CD14-positive monocyte (primary cell): ENCODE measurements around the gene SGK2. TPM values are rescaled to one million over a fixed set of nuclear protein-coding genes. Genes with fewer than 3 reads are reported as not detected.

Source experiments
- DNase-seq, 3 donors: peaks; one replicate each; pipeline ENCODE4 v3.0.0-alpha.2; 2011 to 2022
- H2AFZ ChIP-seq: 2 replicates; pipeline ENCODE4 v1.6.0; 2012; ENCODE audit warnings: mild to moderate bottlenecking, low read depth, low read length, inconsistent platforms; ENCODE audit not compliant: insufficient read depth, poor library complexity, severe bottlenecking
- H3K27ac ChIP-seq, 2 donors: 1 replicate in 1 of 2; 2 replicates in 1 of 2; pipeline ENCODE4 v1.5.1; 2012 to 2013; ENCODE audit warnings: low read length in 2 of 2, control low read depth in 1 of 2, inconsistent platforms in 1 of 2, low read depth in 1 of 2, mild to moderate bottlenecking in 1 of 2
- H3K27me3 ChIP-seq, 2 donors: one replicate each; pipeline versions ENCODE4 v1.6.0 to v1.6.1; 2011 to 2013; ENCODE audit warnings: low read length in 2 of 2; ENCODE audit not compliant: control insufficient read depth in 2 of 2, insufficient read depth in 2 of 2
- H3K36me3 ChIP-seq, 2 donors: replicated peaks in 1 of 2; 1 replicate in 1 of 2; 2 replicates in 1 of 2; pipeline versions ENCODE4 v1.5.1 to v1.6.1; 2012 to 2013; ENCODE audit warnings: low read length in 2 of 2, control low read depth in 1 of 2, inconsistent platforms in 1 of 2, mild to moderate bottlenecking in 1 of 2; ENCODE audit not compliant: insufficient read depth in 2 of 2, control insufficient read depth in 1 of 2
- H3K4me1 ChIP-seq, 2 donors: 1 replicate in 1 of 2; 2 replicates in 1 of 2; pipeline versions ENCODE4 v1.5.1 to v1.6.1; 2012 to 2013; ENCODE audit warnings: low read length in 2 of 2, control low read depth in 1 of 2, inconsistent platforms in 1 of 2, mild to moderate bottlenecking in 1 of 2, moderate library complexity in 1 of 2; ENCODE audit not compliant: insufficient read depth in 2 of 2, control insufficient read depth in 1 of 2
- H3K4me2 ChIP-seq: replicated peaks from 2 replicates; pipeline ENCODE3; 2012; ENCODE audit warnings: low read length, moderate library complexity, mild to moderate bottlenecking; ENCODE audit not compliant: poor library complexity, severe bottlenecking; ENCODE audit errors: extremely low read depth
- H3K4me3 ChIP-seq, 3 experiments: fragments of 200-600 bp in 1 of 3; sonication (generic) in 1 of 3; replicated peaks in 1 of 3; 1 replicate in 2 of 3; 2 replicates in 1 of 3; pipeline ENCODE4 v1.5.1; 2011 to 2013; ENCODE audit warnings: low read length in 3 of 3, mild to moderate bottlenecking in 3 of 3, control low read depth in 2 of 3, low read depth in 2 of 3, inconsistent platforms in 1 of 3, moderate library complexity in 1 of 3
- H3K79me2 ChIP-seq: 2 replicates; pipeline ENCODE4 v1.6.0; 2012; ENCODE audit warnings: mild to moderate bottlenecking, control low read depth, inconsistent platforms, low read length, moderate library complexity; ENCODE audit not compliant: insufficient read depth
- H3K9ac ChIP-seq: 2 replicates; pipeline ENCODE4 v1.6.0; 2017; ENCODE audit warnings: low read length, mild to moderate bottlenecking; ENCODE audit not compliant: insufficient read depth, poor library complexity, severe bottlenecking
- H3K9me3 ChIP-seq, 2 donors: replicated peaks in 1 of 2; 1 replicate in 1 of 2; 2 replicates in 1 of 2; pipeline versions ENCODE4 v1.5.1 to v1.6.1; 2012 to 2013; ENCODE audit warnings: low read length in 2 of 2, control low read depth in 1 of 2; ENCODE audit not compliant: control insufficient read depth in 1 of 2, insufficient read depth in 1 of 2
- H4K20me1 ChIP-seq: 2 replicates; pipeline ENCODE4 v1.6.0; 2012; ENCODE audit warnings: mild to moderate bottlenecking, low read length, control low read depth, moderate library complexity; ENCODE audit not compliant: insufficient read depth
- H3K27ac Mint-ChIP-seq, 7 donors: one replicate each; pipeline ENCODE4 v1.8.0; 2020; ENCODE audit warnings: mild to moderate bottlenecking in 7 of 7, mixed read lengths in 7 of 7, moderate library complexity in 6 of 7, inconsistent platforms in 2 of 7
- H3K27me3 Mint-ChIP-seq, 3 donors: one replicate each; pipeline ENCODE4 v1.8.0; 2021 to 2022; ENCODE audit warnings: low read depth in 3 of 3, mild to moderate bottlenecking in 3 of 3, mixed read lengths in 3 of 3, moderate library complexity in 3 of 3, inconsistent platforms in 1 of 3
- H3K36me3 Mint-ChIP-seq, 2 donors: one replicate each; pipeline ENCODE4 v1.8.0; 2020; ENCODE audit warnings: mixed read lengths in 2 of 2, inconsistent platforms in 1 of 2, mild to moderate bottlenecking in 1 of 2
- H3K4me1 Mint-ChIP-seq: one replicate; pipeline ENCODE4 v1.8.0; 2020; ENCODE audit warnings: mild to moderate bottlenecking, mixed read lengths
- H3K4me3 Mint-ChIP-seq, 2 donors: one replicate each; pipeline ENCODE4 v1.8.0; 2020; ENCODE audit warnings: mild to moderate bottlenecking in 2 of 2, mixed read lengths in 2 of 2, moderate library complexity in 1 of 2
- H3K9me3 Mint-ChIP-seq, 7 donors: one replicate each; pipeline ENCODE4 v1.8.0; 2020 to 2022; ENCODE audit warnings: mixed read lengths in 7 of 7, mild to moderate bottlenecking in 6 of 7, moderate library complexity in 6 of 7, inconsistent platforms in 2 of 7
- CTCF ChIP-seq: fragments of 200-600 bp; IDR thresholded peaks from one replicate; pipeline ENCODE4 v1.8.0; 2022; ENCODE audit warnings: antibody characterized with exemption, mild to moderate bottlenecking
- WGBS: methylation state at CpG from one replicate; pipeline ENCODE4 v1.1.5; 2013; ENCODE audit warnings: missing lambda C conversion rate; ENCODE audit not compliant: insufficient coverage; 5-methylcytosine and 5-hydroxymethylcytosine counted together
- intact Hi-C, 2 donors: fragments of 100-400 bp; cut with micrococcal nuclease; formaldehyde crosslinking; loops; one replicate each; pipeline versions ENCODE4 v1.15.0 to v1.15.1; 2023
- polyA plus RNA-seq, 3 donors: library from polyadenylated mRNA; depleted of rRNA in 1 of 3; unstranded in 2 of 3; stranded (reverse) in 1 of 3; fragments of 300-500 nt in 2 of 3; fragments of >200 nt in 1 of 3; fragmentation: Illumina TruSeq in 2 of 3; gene quantifications; 1 replicate in 2 of 3; 2 replicates in 1 of 3; pipeline ENCODE4 v1.2.3, GENCODE V29; 2012 to 2021

The SGK2 gene
- polyA plus RNA-seq, 3 donors = 0.17 TPM; not detected in 2

DNA sequence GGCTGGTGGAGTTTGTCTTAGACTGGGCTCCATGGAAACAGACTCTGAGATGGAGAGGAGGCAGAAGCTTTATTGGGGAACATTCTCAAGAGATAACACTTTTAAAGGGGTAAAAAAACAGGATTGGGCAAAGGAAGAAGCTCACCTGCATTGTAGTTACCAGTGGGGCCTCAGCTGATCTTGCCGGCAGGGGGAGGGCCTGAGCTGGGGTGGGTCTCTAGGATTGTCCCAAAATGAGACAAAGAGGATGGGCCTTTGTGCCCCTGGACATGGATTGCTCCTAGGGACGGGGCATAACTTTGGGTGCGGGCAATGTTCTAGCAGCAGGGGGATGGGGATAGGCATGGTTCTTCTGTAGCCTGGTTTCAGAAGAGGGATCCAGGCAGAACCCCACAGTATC is 12.5 kb downstream of the SGK2 start:
- Histone ChIP-seq H3K4me1 (no peaks in the 10 kb centered on the region), H3K36me3 (no peaks in the 10 kb centered on the region), H3K9me3 (no peaks in the 10 kb centered on the region), H3K27ac (no peak overlapping the region), H4K20me1 (no peaks in the 10 kb centered on the region), H3K4me3 (no peak overlapping the region), H3K27me3 (no peaks in the 10 kb centered on the region), H3K9ac (no peak overlapping the region), H3K4me2 (no peak overlapping the region), H2AFZ (no peak overlapping the region), H3K79me2 (no peaks in the 10 kb centered on the region)
- no peaks in the 10 kb centered on the region for H3K36me3 Mint-ChIP-seq
- H3K4me3 Mint-ChIP-seq = no peak overlapping the region
- DNase-seq = no peak
- 100% methylated on average over 2 of the region's 3 CpGs for WGBS
- peaks cover 6% of the 10 kb centered on the region for H3K4me1 Mint-ChIP-seq
- H3K27me3 Mint-ChIP-seq = peaks cover 0 to 1% (median 1%) of the 10 kb centered on the region in 3 donors
- intact Hi-C loops = no loop called here
- H3K27ac Mint-ChIP-seq = no peak overlapping the region
- TF ChIP-seq CTCF = no peak
- no peaks in the 10 kb centered on the region for H3K9me3 Mint-ChIP-seq

DNA sequence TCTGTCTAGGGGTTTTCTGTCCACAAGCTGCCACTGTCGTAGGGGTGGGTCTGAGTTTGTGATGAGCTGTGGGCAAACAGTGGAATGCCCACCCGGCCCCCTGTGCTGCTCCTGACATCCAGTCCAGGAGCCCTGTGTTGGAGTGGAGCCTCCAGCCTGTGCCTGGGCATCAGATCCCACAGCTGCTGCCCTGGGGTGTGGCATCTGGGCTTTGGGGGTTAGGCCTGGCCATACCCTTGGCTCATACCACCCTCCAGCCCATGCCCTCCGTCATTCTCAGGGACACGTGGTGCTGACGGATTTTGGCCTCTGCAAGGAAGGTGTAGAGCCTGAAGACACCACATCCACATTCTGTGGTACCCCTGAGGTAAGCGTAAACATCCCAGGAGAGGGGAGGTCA is 12.9 kb downstream of the SGK2 start:
- no peak overlapping the region for H2AFZ ChIP-seq
- Mint-ChIP-seq H3K4me1 (peaks cover 6% of the 10 kb centered on the region), H3K27ac (no peak overlapping the region), H3K9me3 (no peaks in the 10 kb centered on the region), H3K4me3 (no peak overlapping the region), H3K36me3 (no peaks in the 10 kb centered on the region), H3K27me3 (peaks cover 0 to 1% (median 1%) of the 10 kb centered on the region in 3 donors)
- no peaks in the 10 kb centered on the region for H3K4me1 ChIP-seq
- H3K4me2 ChIP-seq = no peak overlapping the region
- DNase-seq = no peak
- H3K27me3 ChIP-seq = no peaks in the 10 kb centered on the region
- no peaks in the 10 kb centered on the region for H3K9me3 ChIP-seq
- TF ChIP-seq CTCF = no peak
- H3K36me3 ChIP-seq = no peaks in the 10 kb centered on the region
- H3K4me3 ChIP-seq = no peak overlapping the region
- intact Hi-C loops = no loop called here
- 100% methylated on average over 2 of the region's 6 CpGs for WGBS
- H4K20me1 ChIP-seq = no peaks in the 10 kb centered on the region
- H3K9ac ChIP-seq = no peak overlapping the region
- H3K79me2 ChIP-seq = no peaks in the 10 kb centered on the region
- no peak overlapping the region for H3K27ac ChIP-seq
